ENCODE measurements around the gene SCRN1. TPM values are rescaled to one million over a fixed set of nuclear protein-coding genes. Genes with fewer than 3 reads are reported as not detected.

Gene SCRN1
- total and polyA plus RNA-seq, 4 donors, result 30.8 to 71.9 (median 44.4) TPM

DNA sequence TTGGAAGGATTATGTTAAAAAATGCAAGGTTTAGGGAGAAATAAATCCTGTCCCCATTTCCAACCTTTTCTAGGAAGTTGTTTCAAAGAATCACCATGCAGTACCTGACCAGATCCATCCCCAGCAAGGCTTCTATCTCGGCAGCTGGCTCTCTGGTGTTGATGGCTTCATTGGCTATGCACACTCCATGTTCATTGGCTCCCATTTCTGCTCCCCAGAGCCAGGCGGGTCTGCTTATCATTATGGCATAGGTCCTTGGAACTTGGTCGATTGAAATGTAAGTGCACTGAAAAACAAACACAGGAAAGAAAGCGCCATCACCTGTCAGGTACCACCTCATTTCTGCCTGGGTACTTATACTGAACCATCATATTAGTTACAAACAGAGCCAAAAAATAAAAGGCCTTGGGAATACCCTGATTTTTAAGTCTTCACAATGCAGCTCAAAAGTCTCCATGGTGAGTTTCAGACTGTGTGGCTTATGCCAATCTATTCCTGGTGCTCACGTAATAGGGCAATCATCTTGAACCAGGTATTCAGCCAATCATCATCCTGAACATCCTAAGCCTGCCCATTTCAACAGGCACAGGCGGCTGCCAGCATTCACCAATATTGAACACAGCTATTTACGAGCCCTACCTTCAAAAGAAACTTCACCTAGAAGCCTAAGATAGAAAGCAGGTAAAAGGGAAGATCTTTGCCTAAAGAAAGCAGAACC lies 34.4 kb downstream of the SCRN1 start:
- no peak overlapping the region for H3K27ac ChIP-seq (ENCODE audit: low read depth in 1 of 2, low read length in 2 of 2)
- intact Hi-C loops (cut with DNase I), result loop anchor here (10.0 kb wide), 2 partner anchors 70 to 110 kb away; partner anchors contain the start of genes FKBP14 (in 1 of the 2) and PLEKHA8 (in 1 of the 2)
- H3K9me3 ChIP-seq (ENCODE audit: control insufficient read depth, low read length), result no peaks in the 10 kb centered on the region
- WGBS, 2 donors, result 65 to 72% methylated on average over 7 of the region's 7 CpGs
- no peaks in the 10 kb centered on the region for H3K36me3 ChIP-seq (ENCODE audit: control insufficient read depth in 1 of 2, insufficient read depth in 2 of 2, low read length in 1 of 2)
- no peaks in the 10 kb centered on the region for H3K27me3 ChIP-seq (ENCODE audit: control insufficient read depth in 1 of 2, insufficient read depth in 2 of 2, low read length in 1 of 2)
- ATAC-seq (ENCODE audit: low FRiP score) (no peak), DNase-seq (no peak)
- peaks cover 0 to 2% of the 10 kb centered on the region in 2 donors for H3K4me1 ChIP-seq (ENCODE audit: control insufficient read depth in 1 of 2, insufficient read depth in 2 of 2, low read length in 2 of 2)
- no peak overlapping the region for H3K4me3 ChIP-seq (ENCODE audit: low read length in 2 of 2)

DNA sequence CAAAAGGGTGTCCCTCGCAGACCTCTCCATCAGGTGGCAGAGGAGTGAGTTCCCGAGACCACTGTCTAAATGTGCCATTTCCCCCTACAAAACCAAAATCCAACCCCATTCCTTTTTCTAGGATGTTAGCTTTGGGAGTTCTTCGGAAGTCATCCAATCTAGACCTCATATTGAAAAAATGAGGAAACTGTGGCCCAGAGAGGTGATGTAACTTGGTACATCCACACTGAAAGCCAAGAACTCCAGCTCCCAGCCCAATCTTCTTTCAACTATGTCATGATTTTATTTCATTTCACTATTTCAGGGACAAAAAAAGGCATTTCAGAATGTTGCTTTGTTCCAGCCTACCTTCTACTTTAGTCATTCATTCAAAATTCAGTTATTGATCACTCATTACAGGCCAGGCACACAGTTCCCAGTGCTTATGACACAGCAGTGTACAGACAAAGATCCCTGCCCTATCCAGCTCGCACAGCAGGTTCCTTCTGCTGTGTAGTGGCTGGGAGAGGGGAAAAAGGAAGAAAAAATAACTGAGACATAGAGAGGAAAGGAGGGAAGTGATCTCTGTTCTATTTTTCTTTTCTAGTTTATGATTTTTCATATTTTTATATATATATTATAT lies 35.8 kb downstream of the SCRN1 start:
- H3K27ac ChIP-seq (ENCODE audit: low read depth in 1 of 2, low read length in 2 of 2), result no peak overlapping the region
- no peaks in the 10 kb centered on the region for H3K36me3 ChIP-seq (ENCODE audit: control insufficient read depth in 1 of 2, insufficient read depth in 2 of 2, low read length in 1 of 2)
- no peak for DNase-seq
- H3K4me1 ChIP-seq (ENCODE audit: control insufficient read depth in 1 of 2, insufficient read depth in 2 of 2, low read length in 2 of 2), result peaks cover 0 to 2% of the 10 kb centered on the region in 2 donors
- WGBS, 2 donors, result 43 to 44% methylated on average over 4 of the region's 4 CpGs
- no peak for ATAC-seq (ENCODE audit: low FRiP score)
- no peak overlapping the region for H3K4me3 ChIP-seq (ENCODE audit: low read length in 2 of 2)
- H3K9me3 ChIP-seq (ENCODE audit: control insufficient read depth, low read length), result no peaks in the 10 kb centered on the region
- no peaks in the 10 kb centered on the region for H3K27me3 ChIP-seq (ENCODE audit: control insufficient read depth in 1 of 2, insufficient read depth in 2 of 2, low read length in 1 of 2)
- intact Hi-C loops (cut with DNase I), result loop anchor here (10.0 kb wide), 2 partner anchors 71 to 111 kb away; partner anchors contain the start of genes FKBP14 (in 1 of the 2) and PLEKHA8 (in 1 of the 2)

DNA sequence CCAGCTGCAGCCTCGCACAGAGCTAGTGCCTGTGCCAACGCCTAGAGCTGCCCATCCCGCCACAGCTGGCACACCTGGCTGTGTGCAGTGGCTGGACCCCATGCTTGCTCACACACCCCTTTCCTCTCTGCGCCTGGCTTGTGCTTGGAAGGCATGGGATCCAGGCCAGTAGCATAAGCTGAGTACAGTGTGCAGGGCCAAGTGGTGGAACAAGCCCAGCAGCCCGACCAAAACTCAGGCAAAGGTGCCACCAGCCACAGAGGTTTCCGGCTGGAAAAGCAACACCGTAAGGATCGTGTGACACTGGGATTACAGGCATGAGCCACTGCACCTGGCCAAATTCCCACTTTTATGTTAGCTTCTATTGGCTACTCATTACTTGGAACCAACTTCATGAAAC lies 38.4 kb downstream of the SCRN1 start:
- DNase-seq, result no peak
- Histone ChIP-seq H3K36me3 (ENCODE audit: control insufficient read depth in 1 of 2, insufficient read depth in 2 of 2, low read length in 1 of 2) (no peaks in the 10 kb centered on the region), H3K4me3 (ENCODE audit: low read length in 2 of 2) (no peak overlapping the region), H3K27me3 (ENCODE audit: control insufficient read depth in 1 of 2, insufficient read depth in 2 of 2, low read length in 1 of 2) (no peaks in the 10 kb centered on the region), H3K9me3 (ENCODE audit: control insufficient read depth, low read length) (no peaks in the 10 kb centered on the region), H3K4me1 (ENCODE audit: control insufficient read depth in 1 of 2, insufficient read depth in 2 of 2, low read length in 2 of 2) (peaks cover 0 to 2% of the 10 kb centered on the region in 2 donors), H3K27ac (ENCODE audit: low read depth in 1 of 2, low read length in 2 of 2) (no peak overlapping the region)
- no peak for ATAC-seq (ENCODE audit: low FRiP score)
- WGBS, 2 donors, result 51 to 59% methylated on average over 8 of the region's 8 CpGs
- intact Hi-C loops (cut with DNase I), result loop anchor here (10.0 kb wide), 2 partner anchors 74 to 114 kb away; partner anchors contain the start of genes FKBP14 (in 1 of the 2) and PLEKHA8 (in 1 of the 2)

DNA sequence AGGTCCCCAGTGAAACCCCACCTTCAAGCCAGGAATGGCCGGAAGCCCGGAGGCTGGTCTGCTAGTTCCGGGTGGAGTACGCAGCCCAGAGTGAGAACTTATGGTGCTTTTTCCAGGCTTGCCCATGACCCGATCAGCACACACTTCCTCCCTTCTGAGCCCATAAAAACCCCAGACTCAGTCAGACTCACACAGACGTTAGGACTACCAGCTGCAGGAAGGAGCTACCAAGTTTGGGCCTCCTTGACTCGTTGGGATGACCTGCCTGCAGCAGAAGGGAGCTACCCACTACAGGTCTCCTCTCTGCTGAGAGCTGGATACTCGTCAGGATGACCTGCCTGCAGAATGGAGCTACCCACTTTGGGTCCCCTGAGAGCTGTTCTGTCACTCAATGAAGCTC lies 39.1 kb downstream of the SCRN1 start:
- H3K36me3 ChIP-seq (ENCODE audit: control insufficient read depth in 1 of 2, insufficient read depth in 2 of 2, low read length in 1 of 2), result no peaks in the 10 kb centered on the region
- H3K4me1 ChIP-seq (ENCODE audit: control insufficient read depth in 1 of 2, insufficient read depth in 2 of 2, low read length in 2 of 2), result no peaks in the 10 kb centered on the region
- 95 to 96% methylated on average over 8 of the region's 8 CpGs for WGBS, 2 donors
- ATAC-seq (ENCODE audit: low FRiP score) (no peak), DNase-seq (no peak)
- no peak overlapping the region for H3K27ac ChIP-seq (ENCODE audit: low read depth in 1 of 2, low read length in 2 of 2)
- H3K9me3 ChIP-seq (ENCODE audit: control insufficient read depth, low read length), result no peaks in the 10 kb centered on the region
- no peak overlapping the region for H3K4me3 ChIP-seq (ENCODE audit: low read length in 2 of 2)
- H3K27me3 ChIP-seq (ENCODE audit: control insufficient read depth in 1 of 2, insufficient read depth in 2 of 2, low read length in 1 of 2), result no peaks in the 10 kb centered on the region
- intact Hi-C loops (cut with DNase I), result loop anchor here (10.0 kb wide), 2 partner anchors 74 to 114 kb away; partner anchors contain the start of genes FKBP14 (in 1 of the 2) and PLEKHA8 (in 1 of the 2)

DNA sequence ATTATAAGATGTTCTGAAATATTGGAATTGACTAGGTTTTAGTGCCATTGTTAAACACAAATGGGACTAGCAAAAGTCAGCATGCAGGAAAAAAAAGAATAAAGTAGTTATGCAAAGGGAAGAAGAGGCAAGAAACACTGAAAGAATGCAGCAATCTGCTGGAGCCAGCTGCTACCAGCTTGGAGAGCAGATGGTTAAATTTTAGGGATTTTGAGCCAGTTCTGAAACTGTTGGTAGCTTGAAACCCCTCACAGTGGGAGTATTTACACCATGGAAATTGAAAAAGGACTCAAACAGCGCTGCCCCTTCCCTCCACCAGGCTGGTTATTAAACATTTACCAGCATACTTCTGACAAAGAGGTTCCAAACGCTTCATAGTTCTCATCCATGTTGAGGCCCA lies 41.0 kb downstream of the SCRN1 start:
- no peak overlapping the region for H3K27ac ChIP-seq (ENCODE audit: low read depth in 1 of 2, low read length in 2 of 2)
- intact Hi-C loops (cut with DNase I), result loop anchor here in 1 of 2 donors (10.0 kb wide), 1 partner anchor 116 kb away; no protein-coding TSS in a partner anchor
- no peaks in the 10 kb centered on the region for H3K9me3 ChIP-seq (ENCODE audit: control insufficient read depth, low read length)
- H3K4me3 ChIP-seq (ENCODE audit: low read length in 2 of 2), result no peak overlapping the region
- no peak for DNase-seq
- no peaks in the 10 kb centered on the region for H3K36me3 ChIP-seq (ENCODE audit: control insufficient read depth in 1 of 2, insufficient read depth in 2 of 2, low read length in 1 of 2)
- no peaks in the 10 kb centered on the region for H3K27me3 ChIP-seq (ENCODE audit: control insufficient read depth in 1 of 2, insufficient read depth in 2 of 2, low read length in 1 of 2)
- no peak for ATAC-seq (ENCODE audit: low FRiP score)
- H3K4me1 ChIP-seq (ENCODE audit: control insufficient read depth in 1 of 2, insufficient read depth in 2 of 2, low read length in 2 of 2), result no peaks in the 10 kb centered on the region
- WGBS, 2 donors, result 69 to 71% methylated on average over 2 of the region's 2 CpGs

DNA sequence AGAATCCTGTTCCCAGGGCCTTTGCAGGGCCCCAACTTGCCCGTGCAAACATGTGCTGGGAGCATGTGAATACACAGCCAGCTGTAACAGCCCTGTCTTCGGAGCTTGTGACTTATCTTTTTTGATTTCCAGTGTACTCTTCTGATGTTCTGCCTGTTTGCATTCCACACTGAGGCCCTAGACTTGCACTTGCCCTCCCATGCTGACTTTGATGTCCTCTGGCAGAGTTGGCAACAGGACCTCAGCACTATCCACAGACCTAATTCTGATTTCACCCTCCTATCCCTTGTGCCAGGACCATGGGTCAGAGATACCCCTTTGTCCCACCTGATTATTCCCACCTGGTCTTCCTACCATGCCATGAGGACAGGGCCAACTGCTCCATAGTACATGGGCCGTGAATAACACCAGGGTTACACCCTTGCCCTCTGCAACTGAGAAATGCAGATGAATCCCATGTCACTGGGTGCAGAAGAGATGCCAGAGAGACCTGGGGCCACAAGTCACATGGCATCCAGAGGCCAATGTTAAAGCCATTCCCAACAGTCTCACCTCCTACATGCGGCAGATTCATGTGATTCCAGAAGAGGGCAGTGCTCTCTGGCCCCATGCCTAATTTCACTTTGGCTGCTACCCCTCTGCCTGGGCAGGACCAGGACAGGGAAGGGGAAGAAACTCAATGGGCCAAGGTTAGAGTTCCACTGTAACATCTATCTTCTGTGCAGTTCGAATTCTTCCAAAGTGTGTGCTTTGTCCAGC lies 43.0 kb downstream of the SCRN1 start:
- H3K9me3 ChIP-seq (ENCODE audit: control insufficient read depth, low read length), result no peaks in the 10 kb centered on the region
- H3K4me3 ChIP-seq (ENCODE audit: low read length in 2 of 2), result no peak overlapping the region
- peak; percentile 67 for ATAC-seq (ENCODE audit: low FRiP score)
- no peak overlapping the region for H3K27ac ChIP-seq (ENCODE audit: low read depth in 1 of 2, low read length in 2 of 2)
- H3K27me3 ChIP-seq (ENCODE audit: control insufficient read depth in 1 of 2, insufficient read depth in 2 of 2, low read length in 1 of 2), result no peaks in the 10 kb centered on the region
- intact Hi-C loops (cut with DNase I), result loop anchor here in 1 of 2 donors (10.0 kb wide), 1 partner anchor 118 kb away; no protein-coding TSS in a partner anchor
- peaks cover 3 to 4% of the 10 kb centered on the region in 2 donors for H3K36me3 ChIP-seq (ENCODE audit: control insufficient read depth in 1 of 2, insufficient read depth in 2 of 2, low read length in 1 of 2)
- peak in 1 of 2 donors; percentile 62 for DNase-seq
- no peaks in the 10 kb centered on the region for H3K4me1 ChIP-seq (ENCODE audit: control insufficient read depth in 1 of 2, insufficient read depth in 2 of 2, low read length in 2 of 2)
- WGBS, 2 donors, result 76 to 80% methylated on average over 5 of the region's 5 CpGs

DNA sequence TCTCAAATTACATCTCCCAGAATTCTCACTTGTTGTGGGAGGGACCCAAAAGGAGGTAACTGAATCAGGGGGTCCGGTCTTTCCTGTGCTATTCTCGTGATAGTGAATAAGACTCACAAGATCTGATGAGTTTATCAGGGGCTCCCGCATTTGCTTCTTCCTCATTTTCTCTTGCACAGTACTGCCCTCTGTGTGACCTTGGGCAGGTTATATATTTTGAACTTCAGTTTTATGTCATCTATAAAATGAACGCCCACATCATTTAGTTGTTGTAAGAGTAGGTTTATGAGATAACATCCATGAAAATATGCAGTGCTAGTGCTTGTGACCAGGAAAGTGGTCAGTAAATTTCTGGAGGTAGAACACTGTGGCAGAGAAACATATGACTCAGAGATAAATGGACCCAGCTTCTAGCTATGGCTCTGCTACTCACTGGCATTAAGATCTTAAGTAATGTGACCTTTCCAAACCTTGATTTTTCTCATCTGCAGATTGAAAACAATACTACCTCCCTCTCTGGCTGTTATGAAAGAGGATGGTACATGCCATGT lies 44.3 kb downstream of the SCRN1 start:
- Histone ChIP-seq H3K9me3 (ENCODE audit: control insufficient read depth, low read length) (no peaks in the 10 kb centered on the region), H3K36me3 (ENCODE audit: control insufficient read depth in 1 of 2, insufficient read depth in 2 of 2, low read length in 1 of 2) (peaks cover 3 to 4% of the 10 kb centered on the region in 2 donors), H3K4me3 (ENCODE audit: low read length in 2 of 2) (no peak overlapping the region), H3K27me3 (ENCODE audit: control insufficient read depth in 1 of 2, insufficient read depth in 2 of 2, low read length in 1 of 2) (no peaks in the 10 kb centered on the region), H3K4me1 (ENCODE audit: control insufficient read depth in 1 of 2, insufficient read depth in 2 of 2, low read length in 2 of 2) (no peaks in the 10 kb centered on the region), H3K27ac (ENCODE audit: low read depth in 1 of 2, low read length in 2 of 2) (no peak overlapping the region)
- no peak for DNase-seq
- intact Hi-C loops (cut with DNase I), result loop anchor here in 1 of 2 donors (10.0 kb wide), 1 partner anchor 119 kb away; no protein-coding TSS in a partner anchor
- 94 to 96% methylated on average over 4 of the region's 4 CpGs for WGBS, 2 donors
- ATAC-seq (ENCODE audit: low FRiP score), result no peak

DNA sequence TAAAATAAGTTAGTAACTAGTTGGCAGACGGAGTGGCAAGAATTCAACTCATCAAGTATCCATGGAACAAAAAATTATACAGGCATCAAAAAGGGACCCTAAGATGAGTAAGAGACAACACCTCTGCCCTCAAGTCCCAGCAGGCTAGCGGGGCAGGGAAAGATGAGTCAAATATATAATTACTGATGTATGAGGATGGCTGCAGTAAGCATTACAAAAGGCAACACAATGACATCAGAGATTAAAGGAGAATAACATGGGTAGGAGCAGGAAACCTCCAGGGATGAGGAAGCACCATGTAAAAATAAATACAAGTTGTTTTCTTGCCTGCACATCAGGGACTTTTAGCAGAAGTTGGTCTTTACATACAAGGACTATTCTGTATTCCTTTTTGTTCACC lies 49.4 kb downstream of the SCRN1 start:
- no peak for DNase-seq
- peaks cover 7 to 8% of the 10 kb centered on the region in 2 donors for H3K36me3 ChIP-seq (ENCODE audit: control insufficient read depth in 1 of 2, insufficient read depth in 2 of 2, low read length in 1 of 2)
- no peak overlapping the region for H3K27ac ChIP-seq (ENCODE audit: low read depth in 1 of 2, low read length in 2 of 2)
- WGBS, 2 donors, result 99 to 100% methylated on average over 2 of the region's 2 CpGs
- no peak overlapping the region for H3K4me3 ChIP-seq (ENCODE audit: low read length in 2 of 2)
- intact Hi-C loops (cut with DNase I), result loop anchor here in 1 of 2 donors (10.0 kb wide), 1 partner anchor 125 kb away; no protein-coding TSS in a partner anchor
- no peaks in the 10 kb centered on the region for H3K4me1 ChIP-seq (ENCODE audit: control insufficient read depth in 1 of 2, insufficient read depth in 2 of 2, low read length in 2 of 2)
- no peak for ATAC-seq (ENCODE audit: low FRiP score)
- H3K27me3 ChIP-seq (ENCODE audit: control insufficient read depth in 1 of 2, insufficient read depth in 2 of 2, low read length in 1 of 2), result no peaks in the 10 kb centered on the region
- no peaks in the 10 kb centered on the region for H3K9me3 ChIP-seq (ENCODE audit: control insufficient read depth, low read length)

Measured in aorta (tissue), 5 donors.